SK-N-SH (cell line): Measurements from ENCODE around the gene RRAD. TPM values are rescaled to one million over a fixed set of nuclear protein-coding genes. Genes with fewer than 3 reads are reported as not detected.

Experiments used
- CTCF ChIA-PET: fragments of 300-600, 350-600 bp; formaldehyde crosslinking; extraction: SDS; loops from one replicate; lab custom pipeline; 2021; lab: Yijun Ruan, JAX
- POLR2A ChIA-PET: fragments of 350-600 bp; sonication (Branson Sonifier 250); formaldehyde crosslinking; extraction: SDS; loops from one replicate; lab custom pipeline; 2020; ENCODE audit warnings: antibody characterized with exemption, inconsistent platforms; lab: Yijun Ruan, JAX
- DNase-seq: peaks from one replicate; pipeline ENCODE4 v3.0.0; 2012
- H2AFZ ChIP-seq: fragments of 200-600 bp; sonication (generic); 2 replicates; pipeline ENCODE4 v1.8.1; 2016; ENCODE audit warnings: antibody characterized with exemption, mild to moderate bottlenecking, low read depth
- H3F3A ChIP-seq: fragments of 200-600 bp; sonication (generic); replicated peaks from 2 replicates; pipeline ENCODE3; 2016; ENCODE audit warnings: antibody characterized with exemption, mild to moderate bottlenecking; ENCODE audit not compliant: insufficient read depth
- H3K27ac ChIP-seq, 2 experiments: fragments of 200-500 bp in 1 of 2; fragments of 200-600 bp in 1 of 2; sonication (Bioruptor generic) in 1 of 2; sonication (generic), shearing (Covaris generic) in 1 of 2; 2 replicates each; pipeline versions ENCODE4 v1.5.1 to v1.6.1; 2014 to 2016; ENCODE audit warnings: low read depth in 2 of 2, inconsistent platforms in 1 of 2, low read length in 1 of 2, mild to moderate bottlenecking in 1 of 2, mixed read lengths in 1 of 2
- H3K27me3 ChIP-seq: fragments of 200-600 bp; sonication (generic), shearing (Covaris generic); 2 replicates; pipeline ENCODE4 v1.6.1; 2016; ENCODE audit warnings: mixed run types; ENCODE audit not compliant: insufficient read depth
- H3K36me3 ChIP-seq, 2 experiments: fragments of 200-500 bp in 1 of 2; fragments of 200-600 bp in 1 of 2; sonication (Bioruptor generic) in 1 of 2; sonication (generic) in 1 of 2; replicated peaks in 1 of 2; 2 replicates each; pipeline versions ENCODE3 to v1.5.1; 2014 to 2016; ENCODE audit warnings: low read length in 1 of 2, mild to moderate bottlenecking in 1 of 2; ENCODE audit not compliant: insufficient read depth in 2 of 2, control insufficient read depth in 1 of 2
- H3K4me1 ChIP-seq, 2 experiments: fragments of 200-500 bp in 1 of 2; fragments of 200-600 bp in 1 of 2; sonication (Bioruptor generic) in 1 of 2; sonication (generic), shearing (Covaris generic) in 1 of 2; 2 replicates each; pipeline versions ENCODE4 v1.5.1 to v1.6.1; 2014 to 2016; ENCODE audit warnings: low read depth in 1 of 2, low read length in 1 of 2, mixed run types in 1 of 2; ENCODE audit not compliant: insufficient read depth in 2 of 2, control insufficient read depth in 1 of 2
- H3K4me2 ChIP-seq: fragments of 200-600 bp; sonication (generic), shearing (Covaris generic); 2 replicates; pipeline ENCODE4 v1.6.1; 2017; ENCODE audit warnings: mixed run types
- H3K4me3 ChIP-seq, 2 experiments: fragments of 200-500 bp in 1 of 2; fragments of 200-600 bp in 1 of 2; sonication (Bioruptor generic) in 1 of 2; sonication (generic), shearing (Covaris generic) in 1 of 2; 2 replicates each; pipeline versions ENCODE4 v1.5.1 to v1.8.1; 2014 to 2016; ENCODE audit warnings: low read depth in 2 of 2, inconsistent platforms in 1 of 2, low read length in 1 of 2, mild to moderate bottlenecking in 1 of 2, mixed read lengths in 1 of 2, moderate library complexity in 1 of 2
- H3K79me2 ChIP-seq: fragments of 200-600 bp; sonication (generic); 2 replicates; pipeline ENCODE4 v1.8.1; 2017; ENCODE audit warnings: mild to moderate bottlenecking; ENCODE audit not compliant: insufficient read depth
- H3K9ac ChIP-seq: fragments of 200-600 bp; sonication (generic); 2 replicates; pipeline ENCODE4 v1.6.1; 2017; ENCODE audit warnings: mixed run types
- H3K9me2 ChIP-seq: fragments of 200-600 bp; sonication (generic); 2 replicates; pipeline ENCODE4 v1.6.1; 2017; ENCODE audit warnings: mixed run types
- H3K9me3 ChIP-seq: fragments of 200-600 bp; sonication (generic); 2 replicates; pipeline ENCODE4 v1.6.1; 2017; ENCODE audit warnings: mixed run types, mild to moderate bottlenecking, moderate library complexity
- H4K20me1 ChIP-seq: fragments of 200-600 bp; sonication (generic); 2 replicates; pipeline ENCODE4 v1.6.1; 2017; ENCODE audit warnings: mild to moderate bottlenecking, mixed run types; ENCODE audit not compliant: insufficient read depth
- CTCF ChIP-seq: fragments of 200-600 bp; sonication (generic); IDR thresholded peaks from 2 replicates; pipeline ENCODE4 v1.6.1; 2017; ENCODE audit warnings: antibody characterized with exemption, mild to moderate bottlenecking, moderate library complexity
- EP300 ChIP-seq, 2 experiments: IDR thresholded peaks; 2 replicates each; pipeline versions ENCODE4 v1.4.0 to v1.6.1; 2012; ENCODE audit warnings: borderline replicate concordance in 1 of 2, low read depth in 1 of 2, low read length in 1 of 2
- EZH2phosphoT487 ChIP-seq: fragments of 200-600 bp; sonication (generic); IDR thresholded peaks from 2 replicates; pipeline ENCODE4 v1.6.1; 2017; ENCODE audit warnings: low read depth, mixed run types, mild to moderate bottlenecking, antibody characterized with exemption, moderate library complexity, borderline replicate concordance
- FOSL2 ChIP-seq: IDR thresholded peaks from 2 replicates; pipeline ENCODE4 v1.4.0; 2012; ENCODE audit warnings: low read depth, mild to moderate bottlenecking, moderate library complexity, borderline replicate concordance
- FOXM1 ChIP-seq: IDR thresholded peaks from 2 replicates; pipeline ENCODE4 v1.4.0; 2012; ENCODE audit warnings: low read depth, mild to moderate bottlenecking
- GATA2 ChIP-seq: sonication (generic); formaldehyde crosslinking; IDR thresholded peaks from 2 replicates; pipeline ENCODE4 v1.5.0; 2020; ENCODE audit warnings: mild to moderate bottlenecking, missing genetic modification reagents
- MAX ChIP-seq: IDR thresholded peaks from 2 replicates; pipeline ENCODE4 v1.4.0; 2012; ENCODE audit warnings: low read depth
- MEF2A ChIP-seq: IDR thresholded peaks from 2 replicates; pipeline ENCODE4 v1.4.0; 2012; ENCODE audit warnings: low read depth, borderline replicate concordance
- NFIC ChIP-seq: IDR thresholded peaks from 2 replicates; pipeline ENCODE4 v1.4.0; 2012; ENCODE audit warnings: borderline replicate concordance
- RAD21 ChIP-seq: IDR thresholded peaks from 2 replicates; pipeline ENCODE4 v1.6.1; 2012; ENCODE audit warnings: mild to moderate bottlenecking, low read length
- RCOR1 ChIP-seq: fragments of 150-350 bp; IDR thresholded peaks from 2 replicates; pipeline ENCODE4 v1.6.1; 2017; ENCODE audit warnings: antibody characterized with exemption, low read length
- RFX5 ChIP-seq: IDR thresholded peaks from 2 replicates; pipeline ENCODE4 v1.6.1; 2012; ENCODE audit warnings: mild to moderate bottlenecking, improper control_type of control experiment, low read length
- RXRA ChIP-seq: IDR thresholded peaks from 2 replicates; pipeline ENCODE4 v1.4.0; 2012; ENCODE audit warnings: low read depth, mild to moderate bottlenecking, borderline replicate concordance
- SIN3A ChIP-seq: IDR thresholded peaks from 2 replicates; pipeline ENCODE4 v1.6.1; 2012; ENCODE audit warnings: low read depth, mild to moderate bottlenecking, low read length, moderate library complexity, borderline replicate concordance
- SMC3 ChIP-seq: IDR thresholded peaks from 2 replicates; pipeline ENCODE4 v1.6.1; 2012; ENCODE audit warnings: low read depth, low read length, improper control_type of control experiment
- TAF1 ChIP-seq: IDR thresholded peaks from 2 replicates; pipeline ENCODE4 v1.6.1; 2012; ENCODE audit warnings: low read depth, mild to moderate bottlenecking, low read length, moderate library complexity, borderline replicate concordance
- USF1 ChIP-seq: IDR thresholded peaks from 2 replicates; pipeline ENCODE4 v1.4.0; 2012; ENCODE audit warnings: low read depth, borderline replicate concordance
- USF2 ChIP-seq: fragments of 150-350 bp; IDR thresholded peaks from 2 replicates; pipeline ENCODE4 v1.6.1; 2017; ENCODE audit warnings: antibody characterized with exemption, low read length, low read depth, borderline replicate concordance
- YY1 ChIP-seq: IDR thresholded peaks from 2 replicates; pipeline ENCODE4 v1.4.0; 2012; ENCODE audit warnings: low read depth, mild to moderate bottlenecking
- WGBS: methylation state at CpG from one replicate; pipeline ENCODE4 v1.1.6; 2017; ENCODE audit warnings: low lambda C conversion rate; 5-methylcytosine and 5-hydroxymethylcytosine counted together
- polyA plus RNA-seq, 3 experiments: library from polyadenylated mRNA; depleted of rRNA; stranded (reverse); fragments of >200 nt; gene quantifications; 2 replicates each; pipeline ENCODE4 v1.2.3, GENCODE V29; 2012

RRAD gene
- polyA plus RNA-seq, 1 of the 3 experiments (the other 2 are of a cell fraction) = 9.3 TPM

GRCh38 chr16:66964049-66964448, 38.7 kb upstream of the RRAD start:
- H3K9me2 ChIP-seq = no peaks in the 10 kb centered on the region
- no peak overlapping the region for H3K4me2 ChIP-seq
- H3K4me3 ChIP-seq = no peak overlapping the region
- H3K9me3 ChIP-seq = no peaks in the 10 kb centered on the region
- no peak overlapping the region for H3K9ac ChIP-seq
- no peak overlapping the region; a peak in 1 of 4 replicates for H3K27ac ChIP-seq
- 60% methylated on average over 1 of the region's 6 CpGs for WGBS
- no peak overlapping the region for H2AFZ ChIP-seq
- H3K36me3 ChIP-seq = no peaks in the 10 kb centered on the region
- no peaks in the 10 kb centered on the region for H3K27me3 ChIP-seq
- H3F3A ChIP-seq = no peaks in the 10 kb centered on the region
- POLR2A ChIA-PET = no interaction called here
- no peak for TF ChIP-seq RCOR1
- no peak for TF ChIP-seq SIN3A
- no peak for TF ChIP-seq RAD21
- TF ChIP-seq EZH2phosphoT487 = no peak
- TF ChIP-seq RXRA = no peak
- CTCF ChIA-PET = interaction anchor here (0.6 to 11.9 kb wide), 11 partner anchors 12 to 221 kb away, joined by 3 to 82 read pairs (median 4); no protein-coding TSS in a partner anchor
- no peak for DNase-seq
- no peaks in the 10 kb centered on the region for H4K20me1 ChIP-seq
- peaks cover 0 to 16% of the 10 kb centered on the region in 2 experiments; a peak in 1 of 4 replicates for H3K4me1 ChIP-seq
- H3K79me2 ChIP-seq = no peaks in the 10 kb centered on the region

GRCh38 chr16:66961914-66962313, 36.6 kb upstream of the RRAD start:
- H3K4me1 ChIP-seq = peaks cover 0 to 16% of the 10 kb centered on the region in 2 experiments; a peak in 1 of 4 replicates
- H3K36me3 ChIP-seq = no peaks in the 10 kb centered on the region
- H3K4me2 ChIP-seq = no peak overlapping the region
- no peaks in the 10 kb centered on the region for H3K9me3 ChIP-seq
- no peaks in the 10 kb centered on the region for H3F3A ChIP-seq
- WGBS = 98% methylated on average over 5 of the region's 5 CpGs
- H3K4me3 ChIP-seq = no peak overlapping the region
- CTCF ChIA-PET = interaction anchor here (0.6 to 11.9 kb wide), 10 partner anchors 8 to 236 kb away, joined by 3 to 82 read pairs (median 6); partner anchors contain the start of gene CES4A
- H4K20me1 ChIP-seq = no peaks in the 10 kb centered on the region
- no peak overlapping the region for H3K27ac ChIP-seq
- TF ChIP-seq EP300 (IDR thresholded peaks at IDR 0.05; ENCODE audit: borderline replicate concordance in 1 of 2, low read depth in 1 of 2, low read length in 1 of 2) (no peak), RCOR1 (no peak), TAF1 (no peak), USF2 (no peak), MAX (no peak), RAD21 (no peak), USF1 (no peak), CTCF (no peak), FOSL2 (no peak), EZH2phosphoT487 (no peak), GATA2 (no peak), FOXM1 (no peak), SMC3 (no peak), RFX5 (no peak), MEF2A (no peak), RXRA (no peak), YY1 (no peak), NFIC (no peak)
- H3K9me2 ChIP-seq = no peaks in the 10 kb centered on the region
- no peak overlapping the region for H2AFZ ChIP-seq
- H3K27me3 ChIP-seq = no peaks in the 10 kb centered on the region
- POLR2A ChIA-PET = no interaction called here
- no peaks in the 10 kb centered on the region for H3K79me2 ChIP-seq
- H3K9ac ChIP-seq = no peak overlapping the region
- no peak for DNase-seq
